GM19240 (cell line): ENCODE results near the gene RUNX2.

Experiments
- DNase-seq: peaks from one replicate; pipeline ENCODE4 v3.0.0; 2011; ENCODE audit warnings: low spot score; ENCODE audit not compliant: insufficient read length

RUNX2 gene

GRCh38 chr6:45613656-45614055, 285.5 kb downstream of the RUNX2 start:
- no peak for DNase-seq

GRCh38 chr6:45614488-45615285, 286.6 kb downstream of the RUNX2 start:
- DNase-seq, result no peak

- DNase-seq, result no peak
Measured at GRCh38 chr6:45616209-45616608, 288.1 kb downstream of the RUNX2 start.

- no peak for DNase-seq
Measured at GRCh38 chr6:45617441-45617840, 289.3 kb downstream of the RUNX2 start.

GRCh38 chr6:45618259-45618658, 290.1 kb downstream of the RUNX2 start:
- DNase-seq, result no peak

- DNase-seq, result no peak
Measured at GRCh38 chr6:45619211-45619760, 291.2 kb downstream of the RUNX2 start.

- DNase-seq, result no peak
Measured at GRCh38 chr6:45619994-45620471, 291.9 kb downstream of the RUNX2 start.

GRCh38 chr6:45624228-45624627, 296.1 kb downstream of the RUNX2 start:
- DNase-seq, result no peak

- DNase-seq, result no peak
Measured at GRCh38 chr6:45625191-45625664, 297.1 kb downstream of the RUNX2 start.

GRCh38 chr6:45626087-45626891, 298.2 kb downstream of the RUNX2 start:
- no peak for DNase-seq

GRCh38 chr6:45630314-45630713, 302.2 kb downstream of the RUNX2 start:
- DNase-seq, result no peak

- DNase-seq, result no peak
Measured at GRCh38 chr6:45630801-45631200, 302.7 kb downstream of the RUNX2 start.

- DNase-seq, result no peak
Measured at GRCh38 chr6:45631396-45631795, 303.3 kb downstream of the RUNX2 start.

GRCh38 chr6:45633272-45633908, 305.3 kb downstream of the RUNX2 start:
- no peak for DNase-seq

GRCh38 chr6:45634231-45634630, 306.1 kb downstream of the RUNX2 start:
- DNase-seq, result no peak

GRCh38 chr6:45635284-45635867, 307.2 kb downstream of the RUNX2 start:
- no peak for DNase-seq

- DNase-seq, result no peak
Measured at GRCh38 chr6:45637056-45637455, 308.9 kb downstream of the RUNX2 start.

- no peak for DNase-seq
Measured at GRCh38 chr6:45637611-45638257, 309.6 kb downstream of the RUNX2 start.

GRCh38 chr6:45640081-45640491, 312.0 kb downstream of the RUNX2 start:
- DNase-seq, result no peak

- DNase-seq, result no peak
Measured at GRCh38 chr6:45640811-45641210, 312.7 kb downstream of the RUNX2 start.
